BJ (cell line): ENCODE results near the gene IZUMO4. TPM values are rescaled to one million over a fixed set of nuclear protein-coding genes. Genes with fewer than 3 reads are reported as not detected.

Source experiments
- CTCF ChIA-PET: fragments of 350-600 bp; formaldehyde crosslinking; extraction: SDS; loops from one replicate; lab custom pipeline; 2021; ENCODE audit warnings: antibody characterized with exemption, inconsistent platforms; lab: Yijun Ruan, JAX
- POLR2A ChIA-PET: fragments of 300-600 bp; sonication (Branson Sonifier 250); formaldehyde crosslinking; extraction: SDS; loops from one replicate; lab custom pipeline; 2021; ENCODE audit warnings: antibody characterized with exemption; lab: Charles Lee
- DNase-seq: peaks from one replicate; pipeline ENCODE4 v3.0.0-alpha.2; 2011; ENCODE audit warnings: low read depth
- H3K27me3 ChIP-seq: 2 replicates; pipeline ENCODE4 v1.6.0; 2011; ENCODE audit warnings: low read length; ENCODE audit not compliant: control insufficient read depth, insufficient read depth
- H3K36me3 ChIP-seq: 2 replicates; pipeline ENCODE4 v1.5.1; 2011; ENCODE audit warnings: low read length; ENCODE audit not compliant: control insufficient read depth, insufficient read depth
- H3K4me3 ChIP-seq: 2 replicates; pipeline ENCODE4 v1.5.1; 2011; ENCODE audit warnings: low read depth, mild to moderate bottlenecking, control low read depth, low read length
- CTCF ChIP-seq: IDR thresholded peaks from 2 replicates; pipeline ENCODE4 v1.5.1; 2011; ENCODE audit warnings: low read depth, mild to moderate bottlenecking, control low read depth, inconsistent platforms, low read length, moderate library complexity; ENCODE audit not compliant: insufficient read depth
- polyA plus RNA-seq: library from polyadenylated mRNA; depleted of rRNA; stranded (reverse); fragments of >200 nt; gene quantifications from 2 replicates; pipeline ENCODE4 v1.2.3, GENCODE V29; 2011

IZUMO4 gene
- polyA plus RNA-seq, 1 experiment = 1.3 TPM

- CTCF ChIA-PET = interaction anchor here (0.9 kb wide), 1 partner anchor 79 kb away, joined by 3 read pairs; no protein-coding TSS in a partner anchor
- no peak for TF ChIP-seq CTCF
- H3K4me3 ChIP-seq = no peak overlapping the region
- no peak for DNase-seq
- no peaks in the 10 kb centered on the region for H3K27me3 ChIP-seq
- H3K36me3 ChIP-seq = peaks cover 27% of the 10 kb centered on the region
- POLR2A ChIA-PET = no interaction called here
Observed at GRCh38 chr19:2099054-2099501, 2.4 kb downstream of the IZUMO4 start.

DNA sequence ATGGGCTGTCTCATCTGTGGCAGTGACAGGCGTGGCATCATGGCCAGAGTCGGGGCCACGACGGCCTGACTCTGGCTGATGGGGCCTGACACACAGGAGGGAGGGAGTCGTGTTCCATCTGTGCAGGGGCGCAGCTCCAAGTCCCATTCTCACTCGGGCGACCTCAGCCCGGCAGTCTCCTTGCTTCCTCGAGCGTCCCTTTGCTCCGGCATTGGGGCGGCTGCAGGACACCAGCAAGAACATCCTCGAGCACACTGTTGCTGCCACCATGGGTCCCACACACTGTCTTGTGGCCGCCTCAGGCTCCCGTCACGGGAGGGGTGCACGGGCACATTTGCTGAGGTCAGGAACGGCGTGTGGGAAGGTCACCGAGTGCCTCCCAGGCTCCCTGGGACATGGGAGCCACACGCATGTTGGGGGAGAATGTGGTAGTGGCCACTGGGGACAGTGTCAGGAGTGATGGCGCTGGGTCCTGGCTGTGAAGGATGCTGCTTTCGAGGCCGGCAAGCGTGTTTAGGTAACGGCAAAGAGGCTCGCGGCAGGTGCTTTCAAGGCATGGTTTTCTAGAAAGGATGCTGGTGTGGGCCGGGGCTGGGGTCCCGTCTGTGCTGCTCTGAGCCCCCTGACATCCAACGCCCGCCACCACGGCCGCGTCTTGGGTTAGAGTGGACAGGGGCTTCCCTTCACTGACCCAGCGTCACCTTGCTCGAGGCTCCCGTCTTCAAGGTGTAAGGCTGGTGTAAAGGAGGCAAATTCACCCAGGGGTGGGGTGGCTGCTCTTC is 3.4 kb downstream of the IZUMO4 start:
- no peaks in the 10 kb centered on the region for H3K27me3 ChIP-seq
- POLR2A ChIA-PET = no interaction called here
- no peak for TF ChIP-seq CTCF
- CTCF ChIA-PET = interaction anchor here (0.9 kb wide), 1 partner anchor 80 kb away, joined by 3 read pairs; no protein-coding TSS in a partner anchor
- peaks cover 29% of the 10 kb centered on the region for H3K36me3 ChIP-seq
- no peak overlapping the region for H3K4me3 ChIP-seq
- no peak for DNase-seq

GRCh38 chr19:2100719-2101061 is 4.0 kb downstream of the IZUMO4 start:
- TF ChIP-seq CTCF = no peak
- POLR2A ChIA-PET = no interaction called here
- DNase-seq = no peak
- CTCF ChIA-PET = no interaction called here
- H3K4me3 ChIP-seq = no peak overlapping the region
- peaks cover 31% of the 10 kb centered on the region for H3K36me3 ChIP-seq
- H3K27me3 ChIP-seq = no peaks in the 10 kb centered on the region

DNA sequence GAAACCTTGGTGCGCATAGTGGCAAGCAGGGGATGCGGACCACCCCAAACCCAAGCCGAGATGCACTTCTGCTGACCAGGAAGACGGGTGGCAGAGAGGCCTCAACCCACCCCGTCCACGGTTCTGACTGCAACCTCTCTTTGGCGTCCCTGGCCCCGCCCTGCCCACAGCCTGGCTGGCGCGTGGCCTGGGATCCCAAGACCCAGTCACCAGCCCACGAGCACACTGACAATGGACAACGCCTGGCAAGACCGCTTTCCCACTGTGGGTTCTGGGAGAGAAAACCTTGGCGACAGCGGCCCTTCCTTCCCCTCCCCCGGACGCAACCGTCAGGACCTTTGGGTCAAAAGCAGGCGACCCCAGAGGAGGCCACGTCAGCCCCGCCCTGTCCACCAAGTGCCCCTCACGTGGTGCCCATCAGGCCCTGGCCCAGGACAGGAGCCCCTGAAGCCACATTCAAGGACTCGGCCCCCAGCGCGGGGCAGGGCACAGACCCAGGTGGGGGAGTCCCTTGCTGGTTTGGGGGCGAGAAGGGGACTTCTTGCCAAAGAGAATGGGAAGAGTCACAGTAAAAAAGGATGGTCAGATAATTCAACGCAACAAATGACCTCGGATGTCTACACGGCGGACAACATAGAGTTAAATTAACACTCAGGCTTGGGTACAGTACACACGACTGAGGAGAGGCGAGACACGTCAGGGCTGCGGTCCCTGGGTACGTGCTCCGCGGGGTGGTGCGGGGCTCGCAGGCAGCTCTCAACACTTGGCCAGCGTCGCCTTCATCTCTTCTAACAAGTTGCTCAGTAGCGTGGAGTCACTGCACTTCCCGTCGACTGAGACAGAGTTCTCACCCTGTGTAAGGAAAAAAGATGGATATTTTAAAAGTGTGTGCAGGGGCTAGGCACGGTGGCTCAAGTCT is 5.0 kb downstream of the IZUMO4 start:
- TF ChIP-seq CTCF = no peak
- peaks cover 37% of the 10 kb centered on the region for H3K36me3 ChIP-seq
- no peak overlapping the region for H3K4me3 ChIP-seq
- POLR2A ChIA-PET = no interaction called here
- DNase-seq = no peak
- CTCF ChIA-PET = no interaction called here
- H3K27me3 ChIP-seq = no peaks in the 10 kb centered on the region

DNA sequence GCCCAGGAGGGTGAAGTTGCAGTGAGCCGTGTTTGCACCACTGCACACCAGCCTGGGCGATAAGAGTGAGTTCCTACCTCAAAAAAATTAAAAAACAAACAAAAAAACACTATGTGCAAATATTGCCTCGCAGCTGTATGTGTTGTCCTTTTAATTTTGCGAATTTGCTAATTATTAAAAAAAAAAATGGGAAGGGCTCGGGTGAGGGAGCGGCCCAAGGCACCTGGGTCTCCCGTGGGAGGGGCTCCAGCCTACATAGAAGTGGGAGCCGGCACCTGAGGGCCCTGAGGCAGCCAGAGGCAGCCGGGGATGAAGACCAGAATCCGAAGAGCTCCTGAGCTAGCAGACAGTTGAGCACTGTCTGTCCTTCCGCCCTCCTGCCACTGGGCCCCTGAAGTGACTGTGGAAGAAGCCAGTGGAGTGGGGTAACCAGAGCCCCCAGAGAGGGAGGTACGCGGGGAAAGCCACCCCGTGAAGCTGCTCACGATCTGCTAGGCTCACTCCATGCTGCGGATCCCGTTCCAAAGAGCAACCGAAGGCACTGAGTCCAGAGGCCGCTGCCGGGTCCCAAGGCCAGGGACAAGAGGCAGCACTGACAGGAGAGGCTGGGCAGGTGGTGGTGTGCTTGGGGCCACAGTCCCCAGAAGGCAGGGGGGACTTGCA is 6.5 kb downstream of the IZUMO4 start:
- ChIA-PET CTCF (no interaction called here), POLR2A (no interaction called here)
- DNase-seq = no peak
- no peaks in the 10 kb centered on the region for H3K27me3 ChIP-seq
- H3K36me3 ChIP-seq = peaks cover 41% of the 10 kb centered on the region
- TF ChIP-seq CTCF = no peak
- H3K4me3 ChIP-seq = no peak overlapping the region
